ENCODE measurements around the gene RNF114.
"Not testable (repeated sequence)": the region's sequence is repeated elsewhere in the genome, so short reads cannot be mapped to it uniquely, and the experiment has no call there.

Gene RNF114

DNA sequence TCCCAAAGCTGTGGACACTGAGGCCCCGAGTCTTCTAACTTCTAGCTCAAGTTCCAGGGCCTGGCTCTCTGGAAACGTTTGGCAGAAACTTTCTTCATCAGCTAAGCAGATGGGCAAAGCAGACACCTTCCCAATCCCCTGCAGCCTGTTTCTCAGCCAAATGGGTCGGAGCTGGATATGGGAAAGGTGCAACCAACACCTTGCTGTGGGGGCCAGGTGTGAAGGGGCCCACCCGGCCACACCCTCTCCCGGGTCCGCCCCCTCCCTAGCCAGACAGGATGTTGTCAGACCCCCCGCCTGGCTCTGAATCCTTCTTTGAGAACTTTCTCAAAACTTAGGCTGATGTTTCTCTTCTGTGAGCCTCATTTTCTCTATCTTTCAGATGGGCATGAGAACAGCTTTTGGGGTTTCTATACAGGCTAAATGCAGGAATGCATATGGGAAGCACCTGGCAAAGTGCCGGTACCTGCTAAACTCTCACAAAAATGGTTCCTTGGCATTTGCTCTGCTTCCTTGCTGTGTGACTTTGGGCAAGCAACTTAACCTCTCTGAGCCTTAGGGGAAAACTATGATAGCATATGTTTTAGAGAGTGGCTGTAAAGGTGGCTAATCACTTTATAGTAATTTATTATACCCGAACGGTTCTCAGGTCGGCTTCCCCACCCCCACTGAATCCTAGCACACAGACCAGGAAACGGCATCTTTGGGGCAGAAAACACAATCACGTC lies 48.4 kb downstream of the RNF114 start:
- no peak overlapping the region for H3K4me3 ChIP-seq (ENCODE audit: low read depth, low read length)

DNA sequence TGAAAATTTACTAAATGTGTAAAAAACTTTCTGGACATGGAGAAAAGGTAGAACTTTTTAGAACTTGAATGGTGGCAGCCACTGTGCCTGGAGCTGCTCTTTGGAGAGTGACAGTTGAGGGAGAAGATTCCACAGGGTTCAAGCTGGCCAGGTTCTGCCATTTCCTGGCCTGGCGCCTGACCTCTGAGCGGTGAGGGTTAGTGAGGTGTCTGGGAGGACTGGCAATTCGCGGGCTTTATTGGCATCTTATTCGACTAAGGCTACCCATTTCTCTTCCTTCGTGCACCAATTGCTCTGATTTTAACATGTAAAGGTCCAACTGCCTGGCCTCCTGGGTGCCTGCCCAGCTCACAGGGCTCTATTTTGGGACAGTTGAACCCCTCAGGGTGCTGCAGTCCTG lies 49.0 kb downstream of the RNF114 start:
- no peak overlapping the region for H3K4me3 ChIP-seq (ENCODE audit: low read depth, low read length)

DNA sequence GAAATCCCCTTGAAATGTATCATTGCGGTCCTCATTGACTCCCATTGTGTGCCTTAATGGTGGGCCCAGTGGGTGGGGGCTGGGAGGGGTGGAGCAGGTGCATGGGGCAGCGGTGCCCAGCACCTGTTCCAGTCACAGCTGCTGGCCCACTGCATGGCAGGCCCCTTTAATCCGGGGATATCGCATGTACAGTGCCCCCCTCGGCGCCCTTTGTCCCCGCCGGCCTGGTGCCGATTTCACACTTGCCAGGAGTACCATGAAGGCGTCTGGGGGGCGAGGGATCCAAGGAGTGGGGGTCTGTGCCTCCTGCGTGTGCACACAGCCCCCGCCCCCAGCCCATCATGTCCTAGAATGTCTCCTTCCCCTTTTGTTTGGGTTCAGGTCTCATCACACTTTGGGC lies 49.4 kb downstream of the RNF114 start:
- H3K4me3 ChIP-seq (ENCODE audit: low read depth, low read length) = no peak overlapping the region

DNA sequence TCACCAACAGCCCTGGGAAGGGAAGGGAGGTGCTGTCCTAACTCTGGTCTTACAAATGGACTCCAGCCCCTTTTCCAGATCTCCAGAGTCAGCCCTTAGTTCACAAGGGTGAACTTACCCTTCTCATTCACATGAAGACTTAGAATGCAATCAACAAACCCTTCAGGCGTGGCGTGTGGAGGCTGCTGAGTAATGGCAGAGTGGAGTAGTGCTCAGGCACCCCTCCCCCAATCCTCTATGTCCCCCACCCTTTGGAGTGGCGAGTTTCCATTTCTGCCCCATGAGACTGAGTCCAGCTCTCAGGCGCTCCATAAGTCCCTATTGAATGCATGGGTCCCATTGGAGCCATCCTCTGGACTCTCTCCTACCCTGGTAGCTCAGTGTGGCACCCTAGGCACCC lies 49.9 kb downstream of the RNF114 start:
- H3K4me3 ChIP-seq (ENCODE audit: low read depth, low read length) = no peak overlapping the region

DNA sequence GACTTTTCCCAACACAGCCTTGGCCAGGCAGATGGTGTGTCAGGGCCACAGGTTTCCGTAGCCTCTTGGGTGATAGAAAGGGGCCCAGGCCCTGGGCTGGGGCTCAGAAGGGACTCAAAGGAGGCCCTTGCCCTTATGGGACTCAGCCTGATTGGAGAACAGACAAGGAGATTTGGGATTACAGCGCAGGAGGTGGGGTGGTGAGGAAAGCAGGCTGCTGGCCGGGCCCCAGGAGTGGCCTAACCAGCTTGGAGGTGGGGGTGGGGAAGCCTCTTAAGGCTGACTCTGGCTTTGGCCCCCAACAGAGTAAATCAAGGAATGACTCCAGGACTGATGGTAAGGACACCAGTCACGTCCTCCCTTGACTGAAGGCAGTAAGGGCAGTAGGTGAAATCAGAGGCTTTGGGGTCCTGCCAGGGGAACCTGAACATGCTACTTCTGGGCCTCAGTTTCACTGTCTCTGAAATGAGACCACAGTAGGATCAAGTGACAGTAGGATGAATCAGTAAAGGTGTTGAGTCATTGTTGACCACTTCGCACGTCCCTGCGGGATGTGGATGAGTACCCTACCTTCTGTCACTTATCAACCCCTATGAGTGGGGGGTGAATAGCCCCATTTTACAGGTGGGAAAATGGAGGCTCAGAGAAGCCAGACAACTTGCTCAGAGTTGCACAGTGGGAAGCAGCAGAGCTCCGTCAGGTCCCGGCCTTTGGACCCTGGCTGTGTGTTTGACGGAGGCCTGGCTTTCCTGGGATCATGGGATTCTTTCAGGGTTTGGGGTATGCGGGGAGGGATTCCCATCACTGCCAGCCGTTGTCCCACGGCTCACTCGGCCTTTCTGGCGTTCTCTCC lies 51.0 kb downstream of the RNF114 start:
- H3K4me3 ChIP-seq (ENCODE audit: low read depth, low read length) = no peak overlapping the region

DNA sequence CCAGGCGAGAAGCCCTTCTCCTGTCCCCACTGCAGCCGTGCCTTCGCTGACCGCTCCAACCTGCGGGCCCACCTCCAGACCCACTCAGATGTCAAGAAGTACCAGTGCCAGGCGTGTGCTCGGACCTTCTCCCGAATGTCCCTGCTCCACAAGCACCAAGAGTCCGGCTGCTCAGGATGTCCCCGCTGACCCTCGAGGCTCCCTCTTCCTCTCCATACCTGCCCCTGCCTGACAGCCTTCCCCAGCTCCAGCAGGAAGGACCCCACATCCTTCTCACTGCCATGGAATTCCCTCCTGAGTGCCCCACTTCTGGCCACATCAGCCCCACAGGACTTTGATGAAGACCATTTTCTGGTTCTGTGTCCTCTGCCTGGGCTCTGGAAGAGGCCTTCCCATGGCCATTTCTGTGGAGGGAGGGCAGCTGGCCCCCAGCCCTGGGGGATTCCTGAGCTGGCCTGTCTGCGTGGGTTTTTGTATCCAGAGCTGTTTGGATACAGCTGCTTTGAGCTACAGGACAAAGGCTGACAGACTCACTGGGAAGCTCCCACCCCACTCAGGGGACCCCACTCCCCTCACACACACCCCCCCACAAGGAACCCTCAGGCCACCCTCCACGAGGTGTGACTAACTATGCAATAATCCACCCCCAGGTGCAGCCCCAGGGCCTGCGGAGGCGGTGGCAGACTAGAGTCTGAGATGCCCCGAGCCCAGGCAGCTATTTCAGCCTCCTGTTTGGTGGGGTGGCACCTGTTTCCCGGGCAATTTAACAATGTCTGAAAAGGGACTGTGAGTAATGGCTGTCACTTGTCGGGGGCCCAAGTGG lies 51.9 kb downstream of the RNF114 start:
- no peak overlapping the region for H3K4me3 ChIP-seq (ENCODE audit: low read depth, low read length)

DNA sequence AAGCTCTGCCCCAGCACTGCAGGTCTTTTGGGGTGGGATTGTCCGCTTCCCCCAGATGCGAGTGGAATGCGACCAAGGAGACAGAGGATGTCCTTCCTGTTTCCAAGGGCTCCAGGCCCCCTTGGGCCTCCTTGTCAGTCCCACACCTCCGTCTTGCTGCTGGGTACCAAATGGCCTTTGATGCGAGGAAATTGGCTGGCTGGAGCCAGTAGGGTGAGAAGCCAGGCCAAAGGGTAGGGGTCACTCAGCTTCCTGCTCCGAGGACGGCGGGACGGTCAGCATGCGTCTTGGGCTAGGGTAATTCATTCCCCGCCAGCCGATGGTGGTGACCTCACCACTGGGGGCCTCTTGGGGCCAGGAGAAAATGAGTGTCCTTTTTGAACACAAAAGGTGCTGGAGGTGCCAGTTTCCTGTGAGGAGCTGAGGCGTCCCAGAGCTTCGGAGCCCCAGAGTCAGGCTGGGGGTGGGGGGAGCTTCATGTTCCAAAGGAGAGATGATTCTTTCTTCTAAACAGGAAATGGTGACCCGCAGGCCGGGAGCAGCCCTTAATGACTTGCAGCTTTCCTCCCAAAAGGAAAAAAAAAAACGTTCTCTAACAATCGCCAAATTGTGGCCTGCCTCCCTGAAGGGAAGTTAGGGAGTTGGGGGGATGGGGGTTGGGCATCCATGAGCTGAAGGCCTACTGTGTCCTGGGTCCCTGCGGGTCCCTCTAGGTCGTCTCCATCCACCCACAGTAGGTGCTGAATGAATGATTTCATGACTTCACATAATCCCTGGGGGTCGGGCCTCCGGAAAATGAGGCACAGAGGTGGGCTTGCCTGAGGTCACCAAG lies 53.3 kb downstream of the RNF114 start:
- H3K4me3 ChIP-seq (ENCODE audit: low read depth, low read length) = no peak overlapping the region

DNA sequence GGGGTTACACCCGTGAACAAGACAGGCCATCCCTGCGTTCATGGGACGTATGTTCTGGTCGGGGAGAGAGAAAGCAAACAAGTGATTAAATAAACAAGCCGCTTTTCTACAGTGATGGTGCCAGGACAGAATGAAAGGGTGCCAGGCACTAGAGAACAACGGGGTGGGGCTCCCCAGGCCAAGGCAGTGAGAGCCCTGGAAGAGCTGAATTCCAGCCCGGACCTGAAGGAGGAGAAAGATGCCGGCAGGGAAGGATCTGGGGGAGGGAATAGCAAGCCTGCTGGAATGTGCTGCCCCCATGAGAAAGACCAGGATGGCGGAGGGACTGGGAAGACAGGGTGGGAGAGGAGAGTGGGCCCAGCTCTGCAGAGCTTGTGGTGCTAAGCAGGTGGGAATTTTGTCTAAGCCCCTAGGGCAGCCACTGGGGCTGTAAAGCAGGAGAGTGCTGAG lies 54.1 kb downstream of the RNF114 start:
- H3K4me3 ChIP-seq (ENCODE audit: low read depth, low read length) = no peak overlapping the region

DNA sequence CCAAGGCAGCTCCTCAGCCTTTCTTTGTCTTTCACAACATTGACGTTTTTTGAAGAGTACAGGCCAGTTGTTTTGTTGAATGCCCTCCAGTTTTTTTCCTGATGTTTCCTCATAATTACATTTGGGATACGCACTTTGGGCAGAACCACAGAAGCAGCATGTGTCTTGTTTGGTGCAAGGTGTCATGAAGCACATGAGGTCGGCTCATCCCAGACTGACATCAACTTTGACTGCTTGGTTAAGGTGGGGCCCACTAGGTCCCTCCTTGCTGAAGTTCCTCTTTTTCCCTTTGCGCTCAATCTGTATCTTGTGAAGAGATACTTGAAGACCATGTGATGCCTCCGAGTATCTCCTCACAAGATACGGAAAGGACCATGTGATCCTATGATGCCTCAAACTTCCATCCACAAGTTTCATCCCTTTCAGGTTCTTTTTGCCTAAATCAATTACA lies 57.1 kb downstream of the RNF114 start:
- no peak overlapping the region for H3K4me3 ChIP-seq (ENCODE audit: low read depth, low read length)

DNA sequence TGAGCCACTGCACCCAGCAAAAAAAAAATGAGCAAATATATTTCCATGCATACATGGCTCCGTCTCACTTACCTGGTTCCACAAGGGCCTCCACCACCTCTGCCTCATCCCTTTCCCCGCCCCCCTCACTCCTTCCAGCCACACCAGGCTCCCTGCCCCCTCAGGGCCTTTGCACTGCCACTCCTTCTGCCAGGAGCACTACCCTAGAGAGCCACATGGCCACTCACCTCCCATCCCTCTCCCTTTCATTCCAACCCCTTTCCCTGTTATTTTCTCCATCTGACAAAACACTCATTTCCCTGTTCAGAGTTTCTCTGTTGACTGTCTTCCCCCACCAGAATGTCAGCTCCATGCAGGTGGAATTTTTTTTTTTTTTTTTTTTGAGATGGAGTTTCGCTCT lies 59.4 kb downstream of the RNF114 start:
- no peak overlapping the region for H3K4me3 ChIP-seq (ENCODE audit: low read depth, low read length)

DNA sequence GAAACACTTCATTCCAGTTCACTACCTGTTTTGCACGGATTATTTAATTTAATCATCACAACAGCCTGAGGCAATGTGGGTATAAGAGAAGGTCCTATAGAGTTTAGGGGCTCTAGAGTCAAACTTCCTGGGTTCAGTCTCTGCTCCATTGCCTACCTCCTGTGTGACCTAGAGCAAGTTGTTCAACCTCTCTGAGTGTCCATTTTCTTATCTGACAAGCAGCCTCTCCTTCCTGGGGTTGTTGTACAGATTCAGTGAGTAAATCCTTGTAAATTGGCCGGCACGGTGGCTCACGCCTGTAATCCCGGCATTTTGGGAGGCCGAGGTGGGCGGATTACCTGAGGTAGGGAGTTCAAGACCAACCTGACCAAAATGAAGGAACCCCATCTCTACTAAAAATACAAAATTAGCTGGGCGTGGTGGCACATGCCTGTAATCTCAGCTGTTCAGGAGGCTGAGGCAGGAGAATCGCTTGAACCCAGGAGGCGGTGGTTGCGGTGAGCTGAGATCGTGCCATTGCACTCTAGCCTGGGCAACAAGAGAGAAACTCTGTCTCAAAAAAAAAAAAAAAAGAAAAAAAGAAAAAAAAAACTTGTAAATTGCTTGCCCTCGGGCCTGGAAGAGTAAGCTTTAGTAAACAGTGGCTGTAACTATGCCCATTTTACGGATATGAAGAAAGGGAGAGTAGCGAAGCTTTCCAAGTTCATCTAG lies 62.4 kb downstream of the RNF114 start:
- not testable (repeated sequence) for H3K4me3 ChIP-seq (ENCODE audit: low read depth, low read length)

DNA sequence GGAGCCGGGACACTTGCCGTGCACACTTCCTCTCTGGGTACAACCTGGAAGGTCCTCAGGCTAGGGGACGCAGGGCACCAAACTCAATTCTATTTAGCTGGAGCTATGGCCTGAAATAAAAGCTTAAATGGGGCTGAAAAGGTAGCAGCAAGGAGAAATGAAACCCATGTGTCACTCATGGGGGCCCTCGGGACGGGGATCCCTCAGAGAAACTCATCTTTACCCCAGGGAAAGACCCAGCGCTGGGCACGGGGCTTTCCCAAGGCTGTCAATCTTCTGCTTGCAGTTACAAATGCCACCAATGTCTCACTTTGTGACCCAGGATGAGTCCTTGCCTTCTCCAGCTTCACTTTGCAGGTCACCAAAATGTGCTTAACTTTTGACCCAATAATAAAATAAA lies 63.1 kb downstream of the RNF114 start:
- H3K4me3 ChIP-seq (ENCODE audit: low read depth, low read length) = no peak overlapping the region

DNA sequence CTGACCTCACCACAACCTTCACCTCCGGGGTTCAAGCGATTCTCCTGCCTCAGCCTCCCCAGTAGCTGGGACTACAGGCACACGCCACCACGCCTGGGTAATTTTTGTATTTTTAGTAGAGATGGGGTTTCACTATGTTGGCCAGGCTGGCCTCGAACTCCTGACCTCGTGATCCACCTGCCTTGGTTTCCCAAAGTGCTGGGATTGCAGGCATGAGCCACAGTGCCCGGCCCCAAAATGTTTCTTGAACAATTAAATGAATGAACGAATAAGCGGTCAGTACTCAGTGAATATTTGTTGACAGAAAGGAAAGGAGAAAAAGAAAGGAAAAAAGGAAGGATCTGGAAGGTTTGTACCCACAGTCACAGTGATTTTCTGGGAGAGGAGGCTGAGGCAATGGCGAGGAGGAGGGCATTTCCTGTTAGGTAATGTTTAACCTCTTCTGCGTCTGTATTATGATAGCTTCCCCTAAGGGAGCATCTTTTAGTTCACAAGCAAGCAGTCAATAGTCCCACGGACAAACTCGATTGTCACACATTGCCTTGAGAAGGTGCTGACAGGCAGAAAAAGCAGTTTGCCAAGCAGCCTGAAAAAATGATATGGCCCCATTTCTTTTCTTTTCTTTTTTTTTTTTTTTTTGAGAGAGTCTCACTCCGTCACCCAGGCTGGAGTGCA lies 64.5 kb downstream of the RNF114 start:
- H3K4me3 ChIP-seq (ENCODE audit: low read depth, low read length) = not testable (repeated sequence)

DNA sequence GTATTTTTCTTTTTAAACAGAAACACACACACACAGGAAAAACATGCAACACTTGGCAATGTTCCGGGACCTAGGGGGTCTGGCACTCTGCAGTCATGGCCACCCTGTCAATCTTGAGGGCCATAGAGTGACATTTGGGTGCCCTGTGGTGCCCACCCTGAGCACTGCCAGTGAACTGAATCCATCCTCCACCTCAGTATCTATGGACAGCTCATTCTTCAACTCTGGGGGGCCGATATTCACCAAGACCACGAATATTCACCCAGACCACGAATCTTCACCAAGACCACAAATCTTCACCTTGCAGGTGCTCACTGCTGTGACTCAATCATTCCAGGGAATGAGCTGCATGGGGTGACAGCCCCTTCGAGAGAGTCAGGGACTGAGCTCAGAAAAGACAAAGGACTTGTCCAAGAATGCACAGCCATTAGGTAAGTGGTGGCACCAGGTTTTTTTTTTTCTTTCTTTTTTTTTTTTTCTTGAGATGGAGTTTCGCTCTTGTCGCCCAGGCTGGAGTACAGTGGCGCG lies 65.7 kb downstream of the RNF114 start:
- H3K4me3 ChIP-seq (ENCODE audit: low read depth, low read length) = no peak overlapping the region

DNA sequence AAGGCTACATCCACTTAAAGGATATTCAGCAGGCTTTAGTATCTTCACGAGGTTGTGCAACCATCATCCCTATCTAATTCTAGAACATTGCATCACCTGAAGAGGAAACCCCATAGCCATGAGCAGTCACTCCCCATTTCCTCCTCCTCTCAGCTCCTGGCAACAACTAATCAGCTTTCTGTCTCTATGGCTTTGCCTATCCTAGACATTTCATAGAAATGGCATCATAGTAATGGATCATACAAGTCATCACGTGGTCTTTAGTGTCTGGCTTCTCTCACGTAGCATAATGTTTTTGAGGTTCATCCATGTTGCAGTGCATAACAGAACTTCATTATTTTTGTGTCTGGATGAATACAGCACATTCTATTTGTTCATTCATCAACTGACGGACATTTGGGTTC lies 67.1 kb downstream of the RNF114 start:
- H3K4me3 ChIP-seq (ENCODE audit: low read depth, low read length) = no peak overlapping the region

Measured in iPS-11a (cell line).